ENCODE data around the gene TNFRSF1A.
"Not testable (repeated sequence)": the region's sequence is repeated elsewhere in the genome, so short reads cannot be mapped to it uniquely, and the experiment has no call there.

The TNFRSF1A gene

DNA sequence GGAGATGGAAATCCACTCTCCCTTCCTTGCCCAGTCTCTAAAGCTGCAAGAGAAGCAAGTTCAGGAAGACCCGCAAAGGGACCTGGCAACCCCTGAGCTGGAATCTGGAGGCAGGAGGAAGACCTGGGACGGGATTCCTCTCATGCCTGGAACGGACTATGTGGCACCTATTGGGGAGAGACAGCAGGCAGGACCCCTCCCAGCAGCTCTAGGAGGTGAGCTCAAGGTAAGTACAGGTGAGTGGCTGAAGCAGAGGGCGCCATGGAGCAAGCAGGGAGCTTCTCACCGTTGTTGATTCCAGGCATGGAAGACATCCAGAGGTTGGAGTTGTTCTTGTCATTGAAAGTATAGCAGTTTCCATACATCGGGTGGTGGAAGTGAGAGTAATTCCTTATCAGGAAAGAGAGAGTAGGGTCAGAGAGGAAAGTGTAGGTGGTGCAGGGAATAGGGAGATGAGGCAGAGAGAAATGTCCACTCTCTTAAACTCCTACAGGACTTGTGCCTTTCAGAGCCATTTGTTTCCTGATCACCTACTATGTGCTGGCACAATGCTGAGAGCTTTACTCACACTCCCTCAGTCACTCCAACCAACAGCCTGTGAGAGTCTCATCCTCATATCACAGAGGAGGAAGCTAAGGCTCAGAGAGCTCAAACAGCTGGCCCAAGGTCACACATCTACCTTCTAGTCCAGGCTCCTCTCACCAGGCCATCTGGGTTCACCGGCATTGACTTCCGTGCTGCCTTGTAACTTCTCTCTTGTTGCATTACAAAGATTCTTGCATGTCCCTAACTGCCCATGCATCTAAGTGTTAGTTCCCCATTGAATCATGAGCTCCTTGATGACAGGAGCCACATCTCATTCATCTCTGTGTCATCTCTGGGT, 13.9 kb upstream of the TNFRSF1A start:
- no peak for DNase-seq

DNA sequence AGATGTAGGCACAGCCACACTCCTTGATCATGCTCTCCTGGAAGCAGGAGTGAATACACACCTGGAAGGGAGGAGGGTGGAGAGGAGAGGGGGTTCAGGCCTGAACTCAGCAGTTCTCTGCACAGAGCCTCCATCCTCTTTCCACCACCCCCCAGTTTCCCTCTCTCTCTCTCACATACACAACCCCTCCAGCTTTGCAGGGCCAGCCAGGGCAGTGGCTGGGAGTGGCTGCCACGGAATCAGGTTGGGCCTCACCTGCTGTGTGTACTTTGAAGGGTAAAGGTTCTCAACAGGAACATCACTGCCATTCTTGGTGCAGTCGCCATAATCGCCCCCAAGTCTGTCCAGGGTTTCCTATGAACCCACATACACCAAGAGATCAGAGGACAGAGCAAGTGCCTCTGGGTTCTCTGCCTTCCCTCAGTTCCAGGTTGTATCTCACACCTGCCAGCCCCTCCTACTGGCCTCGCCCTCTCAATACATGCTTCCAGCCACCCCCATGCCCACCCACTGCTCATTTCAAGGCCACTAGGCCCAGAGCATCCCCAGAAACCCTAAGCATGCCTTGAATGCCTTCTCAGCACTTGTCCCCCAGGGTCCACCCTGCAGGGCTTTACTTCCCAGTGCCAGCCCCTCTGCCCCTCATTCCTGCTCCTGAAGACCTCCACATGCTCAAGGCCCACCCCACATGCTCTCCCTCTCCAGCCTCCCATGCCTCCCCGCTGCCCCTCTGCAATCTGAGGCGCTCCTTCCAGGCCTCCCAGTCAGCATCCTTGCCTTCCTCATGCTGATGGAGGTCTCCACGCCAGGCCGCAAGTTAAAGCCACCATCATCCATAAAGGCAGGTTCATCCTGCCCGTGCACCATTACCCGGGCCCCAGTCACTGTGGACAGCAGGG, 12.9 kb upstream of the TNFRSF1A start:
- no peak for DNase-seq

DNA sequence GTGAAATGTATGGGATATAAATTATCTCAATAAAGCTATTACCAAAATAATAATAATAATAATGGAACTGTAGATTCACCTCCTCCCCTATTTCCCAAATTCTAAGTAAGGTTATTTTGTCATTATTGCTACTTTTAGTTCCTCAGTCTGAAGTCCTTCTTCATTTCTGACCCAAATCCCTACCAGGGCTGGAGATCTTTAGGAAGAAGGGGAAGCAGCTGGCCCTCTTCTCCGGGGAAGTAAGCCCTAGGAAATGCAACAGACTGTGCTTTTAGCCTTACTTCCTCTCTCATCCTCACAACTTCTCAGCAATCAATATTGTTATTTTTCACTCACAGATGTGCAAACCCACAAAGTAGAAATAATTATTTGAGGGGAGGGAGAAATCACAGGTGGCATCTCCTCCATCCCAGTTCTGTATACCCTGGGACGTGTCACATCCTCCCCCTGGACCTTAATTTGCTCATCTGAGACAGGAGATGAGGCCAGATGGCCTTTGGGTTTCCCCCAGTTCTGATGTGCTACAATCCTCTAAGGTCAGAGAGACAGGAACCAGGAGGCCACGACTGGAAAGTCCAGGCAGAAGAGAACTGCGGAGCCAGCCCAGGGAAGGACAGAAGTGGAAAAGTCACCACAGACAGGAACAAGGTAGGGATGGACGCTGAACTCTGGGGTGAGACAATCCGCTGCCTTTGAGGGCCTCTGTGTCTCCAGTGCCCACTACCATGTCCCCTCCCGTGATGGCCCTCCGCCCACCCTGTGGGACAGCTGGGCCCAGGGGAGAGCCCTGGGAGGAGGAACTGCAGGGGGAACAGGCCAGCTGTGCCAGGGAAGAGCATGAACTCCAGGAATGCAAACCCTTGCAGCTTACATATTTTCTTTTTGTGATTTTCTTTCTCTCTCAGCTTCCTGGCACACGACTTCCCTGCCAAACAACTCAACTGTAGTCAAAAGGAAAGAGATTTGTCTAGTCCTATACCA, 10.6 kb upstream of the TNFRSF1A start:
- DNase-seq: no peak

DNA sequence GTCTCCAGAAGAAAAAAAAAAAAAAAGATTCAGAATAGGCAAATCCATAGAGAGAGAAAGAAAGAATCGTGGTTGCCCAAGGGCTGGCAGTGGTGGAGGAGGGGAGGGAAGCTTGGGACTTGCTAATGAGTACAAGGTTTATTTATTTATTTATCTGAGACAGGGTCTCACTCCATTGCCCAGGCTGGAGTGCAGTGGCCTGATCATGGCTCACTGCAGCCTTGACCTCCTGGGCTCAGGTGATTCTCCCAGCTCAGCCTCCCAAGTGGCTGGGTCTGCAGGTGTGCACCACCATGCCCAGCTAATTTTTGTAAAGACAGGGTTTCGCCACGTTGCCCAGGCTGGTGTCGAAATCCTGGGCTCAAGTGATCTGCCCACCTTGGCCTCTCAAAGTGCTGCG, 9.7 kb upstream of the TNFRSF1A start:
- DNase-seq: no peak

DNA sequence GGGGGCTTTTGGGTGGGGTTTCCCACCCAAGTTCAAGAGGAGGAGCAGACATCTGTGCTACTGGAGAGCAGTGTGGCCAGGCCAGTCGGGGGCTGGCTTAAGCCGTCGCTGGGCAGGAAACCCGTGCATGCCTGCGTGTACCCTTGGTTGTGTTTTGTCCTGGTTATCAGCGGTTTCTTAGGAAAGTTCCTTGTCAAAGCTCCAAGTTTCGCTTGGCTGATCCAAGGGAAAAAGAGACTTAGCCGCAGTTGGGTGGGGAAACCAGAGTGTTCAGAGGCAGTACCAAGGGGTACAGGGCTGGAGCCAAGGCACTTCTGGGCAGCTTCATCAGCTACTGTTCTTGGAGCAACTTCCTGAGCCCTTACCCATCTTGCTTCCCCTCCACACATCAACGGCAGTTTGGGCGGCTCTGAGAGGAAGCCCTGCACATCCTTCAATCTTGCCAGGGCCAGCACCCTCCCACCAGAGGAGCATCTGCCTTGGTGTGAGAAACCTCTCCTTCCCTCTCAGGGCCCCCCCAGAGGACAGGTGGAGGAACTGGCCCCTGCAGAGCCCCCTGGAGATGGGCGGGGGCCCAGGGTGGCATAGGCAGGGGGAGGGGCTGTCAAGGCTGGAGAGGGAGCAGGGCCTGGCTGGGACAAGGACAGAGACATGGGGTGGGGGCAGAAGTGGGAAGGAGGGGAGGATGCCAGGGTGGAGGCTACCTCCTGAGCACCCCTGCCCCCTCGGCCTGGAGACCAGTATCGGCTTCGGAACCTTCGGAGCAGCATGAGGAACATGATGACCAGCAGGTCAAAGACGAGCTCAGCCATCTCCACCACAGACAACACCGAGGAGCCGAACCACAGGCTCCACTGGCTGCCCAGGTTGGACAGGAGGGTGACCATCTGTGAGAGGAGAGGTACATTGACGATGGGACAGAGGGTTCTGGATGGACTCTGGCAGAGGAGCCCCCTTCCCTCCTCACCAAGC, 5.8 kb upstream of the TNFRSF1A start:
- DNase-seq: no peak

DNA sequence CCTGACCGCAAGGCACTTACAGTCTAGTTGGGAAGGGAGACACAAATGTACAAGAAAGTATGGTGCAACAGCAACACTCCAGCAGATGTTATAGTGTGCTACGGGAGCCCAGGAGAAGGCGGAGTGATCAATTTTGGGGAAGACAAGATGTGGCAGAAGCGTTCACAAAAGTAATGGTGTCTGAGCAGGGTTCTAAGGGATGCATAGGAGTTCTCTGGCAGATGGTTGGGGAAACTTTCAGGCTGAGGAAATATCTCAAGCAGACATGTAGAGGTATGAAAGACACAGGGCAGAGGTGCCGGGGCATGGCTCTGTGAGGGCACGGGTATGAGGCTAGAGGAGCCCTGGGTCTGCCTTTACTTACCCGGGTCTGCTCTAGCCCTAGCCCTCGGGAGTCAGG, 5.1 kb upstream of the TNFRSF1A start:
- DNase-seq: no peak

DNA sequence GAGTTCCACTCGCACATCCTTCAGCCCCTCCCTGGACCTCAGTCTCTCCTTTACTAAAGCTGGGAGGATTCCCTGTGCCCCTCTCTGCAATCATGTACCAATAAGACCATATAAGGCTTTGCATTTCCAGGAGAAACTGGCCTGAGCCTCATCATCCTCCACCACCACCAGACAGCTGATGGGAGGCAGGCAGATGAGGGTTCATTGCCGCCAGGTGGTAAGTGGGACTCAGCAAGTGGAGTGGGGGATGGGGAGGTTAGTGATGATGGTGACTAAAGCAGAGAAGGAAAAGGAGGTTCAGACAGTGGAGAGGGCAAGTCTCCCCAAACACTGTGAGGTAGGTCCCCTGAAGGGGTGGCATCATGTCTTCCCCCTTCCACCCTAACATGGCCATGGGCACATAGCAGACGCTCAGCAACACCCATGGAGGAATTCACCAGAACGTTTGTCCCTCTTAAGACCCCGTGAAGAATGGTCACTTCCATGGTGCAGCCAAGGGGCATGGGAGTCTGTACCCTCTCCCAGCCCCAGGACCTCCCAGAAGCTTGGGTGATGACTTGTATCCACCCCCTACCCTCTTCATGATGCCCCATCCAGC, 4.5 kb upstream of the TNFRSF1A start:
- DNase-seq: no peak

DNA sequence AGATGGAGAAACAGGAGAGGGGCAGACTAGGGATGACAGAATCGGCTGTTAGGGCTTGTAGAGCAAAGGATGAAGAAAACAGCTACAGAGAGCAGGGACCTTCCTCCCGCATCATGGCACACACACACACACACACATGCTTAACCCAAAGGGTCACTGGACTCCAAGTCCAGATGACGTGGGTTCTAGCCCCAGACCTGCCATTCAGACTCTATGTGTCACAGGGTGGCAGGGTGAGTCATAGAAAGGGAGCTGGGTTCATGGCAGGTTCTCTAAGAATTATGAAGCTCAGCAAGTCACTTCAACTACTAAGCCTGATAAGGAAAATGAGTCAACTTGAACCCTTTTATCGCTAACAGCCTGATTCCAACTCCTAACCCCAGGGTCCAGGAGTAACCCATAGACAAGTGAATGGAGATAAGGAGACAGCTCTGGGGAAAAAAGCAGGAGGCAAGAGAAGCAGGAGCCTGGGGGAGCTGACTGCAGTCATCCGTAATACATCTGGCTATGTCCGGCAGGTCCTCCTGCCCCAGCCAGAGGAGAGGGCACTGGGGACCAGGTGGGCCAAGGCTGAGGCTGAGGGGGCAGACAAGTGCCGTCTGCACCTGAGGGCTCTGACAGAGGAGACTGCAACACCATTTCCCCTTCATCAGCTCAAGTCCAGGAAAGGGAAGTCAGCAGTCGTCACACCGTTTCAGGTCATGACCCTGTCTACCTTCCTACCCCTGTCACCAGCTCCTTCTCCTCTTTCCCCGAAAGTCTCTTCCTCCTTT, 3.6 kb upstream of the TNFRSF1A start:
- no peak for DNase-seq

DNA sequence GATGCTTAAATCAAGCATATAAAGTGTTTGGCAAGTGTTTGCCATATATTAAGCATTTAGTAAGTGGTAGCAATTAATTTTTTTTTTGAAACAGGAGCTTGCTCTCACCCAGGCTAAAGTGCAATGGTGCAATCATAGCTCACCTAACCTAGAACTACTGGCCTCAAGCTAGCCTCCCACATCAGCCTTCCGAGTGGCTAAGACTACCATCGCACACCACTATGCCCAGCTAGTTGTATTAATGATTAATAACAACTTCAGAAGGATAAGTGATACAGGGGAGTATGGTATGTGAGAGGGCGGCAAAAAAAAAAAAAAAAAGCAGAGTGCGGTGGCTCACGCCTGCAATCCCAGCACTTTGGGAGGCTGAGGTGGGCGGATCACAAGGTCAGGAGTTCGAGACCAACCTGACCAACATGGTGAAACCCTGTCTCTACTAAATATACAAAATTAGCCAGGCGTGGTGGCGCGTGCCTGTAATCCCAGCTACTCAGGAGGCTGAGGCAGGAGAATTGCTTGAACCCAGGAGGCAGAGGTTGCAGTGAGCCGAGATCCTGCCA, 2.3 kb upstream of the TNFRSF1A start:
- DNase-seq: not testable (repeated sequence)

DNA sequence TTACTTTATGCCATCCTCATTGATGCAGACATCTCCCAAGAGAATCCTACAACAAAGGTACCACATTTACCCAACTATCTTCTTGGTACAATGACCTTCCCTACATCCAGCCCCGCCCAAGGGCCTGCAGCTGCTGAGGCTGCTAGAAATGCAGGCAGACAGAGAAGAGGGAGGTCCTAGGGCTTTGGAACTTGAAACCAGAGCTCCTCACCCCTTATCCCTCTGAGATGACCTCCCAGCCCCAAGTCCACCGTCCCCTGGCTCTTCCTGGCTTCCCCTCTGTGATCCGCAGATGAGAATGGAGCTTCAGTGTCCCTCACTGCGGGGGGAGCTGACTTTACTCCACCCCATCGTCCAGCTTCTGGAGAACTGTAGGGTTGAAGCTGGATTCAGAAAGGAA, 1.6 kb upstream of the TNFRSF1A start:
- no peak for DNase-seq

DNA sequence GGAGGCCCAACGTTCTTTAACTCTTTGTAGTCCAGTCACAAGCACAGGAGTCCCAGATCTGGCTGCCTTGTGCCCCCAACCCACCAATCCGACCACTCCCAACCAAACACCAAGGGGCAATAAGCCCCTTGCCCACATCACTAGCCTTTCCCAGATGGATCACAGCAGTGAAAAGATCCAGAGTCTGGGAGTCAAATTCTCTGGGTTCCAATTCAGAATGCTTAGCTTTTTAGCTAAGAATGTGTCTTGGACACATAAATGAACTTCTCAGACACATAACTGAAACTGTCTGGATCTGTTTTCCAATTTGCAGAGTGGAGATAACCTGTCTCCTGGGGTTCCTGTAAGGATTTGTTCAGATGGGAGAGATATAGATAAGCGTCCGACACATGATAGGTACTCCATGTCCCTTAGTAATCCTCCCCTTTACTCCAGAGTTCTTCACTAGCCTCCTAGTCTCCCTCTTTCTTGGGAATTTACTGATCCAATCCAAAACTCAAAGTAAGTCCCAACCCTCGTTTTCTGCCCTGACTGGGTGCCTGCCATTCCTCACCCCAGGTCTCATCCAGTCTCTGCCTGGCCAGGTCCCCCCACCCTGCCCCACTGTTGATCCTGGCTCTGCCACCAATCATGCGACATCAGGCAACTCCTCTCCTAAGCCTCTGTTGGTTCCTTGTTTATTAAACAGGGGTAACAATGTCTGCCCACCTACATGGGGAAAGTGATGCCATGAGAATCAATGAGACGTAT, 439 bp upstream of the TNFRSF1A start:
- no peak for DNase-seq

DNA sequence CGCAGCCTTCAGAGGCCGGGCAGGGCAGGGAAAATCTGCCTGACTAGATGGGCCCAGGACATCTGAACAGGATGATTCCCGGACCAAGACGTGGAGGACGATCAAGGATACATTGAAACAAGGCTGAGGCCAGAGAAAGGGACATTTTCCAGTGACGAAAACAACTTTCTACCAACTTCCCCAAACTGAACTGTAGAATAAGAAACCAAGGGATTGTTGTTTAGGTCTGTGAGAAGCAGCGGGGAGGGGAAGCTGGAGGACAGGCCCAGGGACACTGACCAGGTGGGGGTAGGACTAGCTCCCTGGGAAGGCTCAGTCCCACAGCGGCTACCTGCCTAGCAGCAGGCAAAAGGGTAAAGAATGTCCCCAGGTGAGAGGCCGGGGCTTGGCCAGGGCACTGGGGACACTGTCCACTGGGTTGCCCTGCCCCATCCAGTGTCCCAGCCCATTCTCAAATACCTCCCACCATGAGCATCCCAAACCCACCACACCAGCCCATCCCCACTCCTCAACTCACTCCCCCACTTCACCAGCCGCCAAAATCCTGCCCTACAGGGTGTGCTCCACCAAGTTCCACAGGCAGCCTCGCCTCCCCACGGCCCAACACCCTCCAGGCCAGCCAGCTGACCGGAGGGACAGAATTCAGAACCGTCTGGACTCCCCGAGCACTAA, 995 bp downstream of the TNFRSF1A start:
- DNase-seq: no peak

DNA sequence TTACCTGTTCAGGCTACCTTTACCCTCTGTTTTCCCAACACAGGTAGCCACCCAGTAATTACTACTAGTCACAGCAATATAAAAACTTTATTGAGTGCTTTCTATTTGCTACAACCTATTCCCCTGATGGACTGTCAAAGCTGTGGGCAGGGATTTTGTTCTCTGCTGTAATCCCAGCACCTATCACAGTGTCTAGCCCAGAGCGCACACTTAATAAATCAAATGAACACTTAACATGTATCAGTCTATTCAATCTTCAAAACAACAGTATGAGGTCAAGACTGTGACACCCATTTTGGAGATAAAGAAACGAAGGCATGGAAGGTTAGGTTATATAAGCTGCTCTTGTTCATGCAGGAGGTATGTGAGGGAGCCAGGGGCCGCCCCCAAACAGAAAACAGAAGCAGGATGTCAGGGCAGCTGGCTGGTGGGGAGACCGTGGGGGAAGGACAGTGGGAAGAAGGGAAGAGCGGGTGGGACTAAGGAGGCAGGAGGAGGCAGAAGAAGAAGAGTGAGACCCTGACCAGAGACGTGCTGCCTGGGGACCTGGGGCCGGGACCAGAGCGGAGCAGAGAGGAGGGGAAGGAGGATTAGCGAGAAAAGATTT, 1.7 kb downstream of the TNFRSF1A start:
- no peak for DNase-seq

DNA sequence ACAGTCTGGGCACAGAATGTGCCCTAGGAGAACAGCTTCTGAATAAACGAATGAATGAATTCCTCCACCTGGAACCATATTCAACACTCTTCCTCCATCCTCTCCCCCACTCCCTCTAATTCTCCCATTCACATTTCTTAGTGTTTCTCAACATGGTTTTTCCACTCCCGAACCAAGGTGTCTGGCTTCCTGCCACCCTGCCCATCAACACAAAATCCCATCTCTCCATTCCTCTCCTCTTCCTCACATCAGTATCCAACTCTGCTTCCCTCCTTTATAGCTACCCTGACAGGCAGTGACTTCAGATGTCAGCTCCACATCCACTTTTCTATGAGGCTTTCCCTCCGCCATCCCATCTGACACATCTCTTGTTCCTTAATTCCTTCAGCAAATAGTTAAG, 2.9 kb downstream of the TNFRSF1A start:
- no peak for DNase-seq

DNA sequence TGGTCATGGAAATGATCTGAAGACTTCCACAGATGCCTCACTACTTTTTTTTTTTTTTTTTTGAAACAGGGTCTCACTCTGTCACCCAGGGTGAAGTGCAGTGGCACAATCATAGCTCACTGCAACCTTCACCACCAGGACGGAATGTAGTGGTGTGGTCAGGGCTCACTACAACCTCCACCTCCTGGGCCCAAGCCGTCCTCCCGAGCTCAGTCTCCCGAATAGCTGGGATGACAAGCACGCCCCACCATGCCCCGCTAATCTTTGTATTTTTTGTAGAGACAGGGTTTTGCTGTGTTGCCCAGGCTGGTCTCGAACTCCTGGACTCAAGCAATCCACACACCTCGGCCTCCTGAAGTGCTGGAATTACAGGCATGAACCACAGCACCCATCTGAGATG, 3.3 kb downstream of the TNFRSF1A start:
- not testable (repeated sequence) for DNase-seq

DNA sequence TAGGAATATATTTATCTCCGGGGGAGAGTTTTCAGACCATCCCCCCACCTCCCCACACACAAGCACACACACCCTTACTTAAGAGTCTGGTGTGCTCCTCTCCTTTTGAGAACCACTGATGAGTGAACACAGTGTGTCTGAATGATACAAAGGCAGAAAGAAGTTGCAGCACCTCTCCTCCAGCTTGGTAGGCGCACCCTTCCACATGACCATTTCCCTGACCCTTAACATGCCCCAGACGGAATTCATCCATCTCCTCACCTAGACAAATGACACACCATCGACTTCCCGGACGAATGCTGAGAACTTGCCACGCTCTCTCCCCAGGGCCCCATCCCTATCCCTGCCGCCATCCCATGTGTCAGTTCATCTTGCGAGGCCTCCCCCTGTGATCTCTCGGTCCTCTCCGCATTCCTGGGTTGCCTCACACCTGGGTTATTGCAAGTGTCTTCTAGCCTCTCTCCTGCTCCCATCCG, 3.9 kb downstream of the TNFRSF1A start:
- no peak for DNase-seq

DNA sequence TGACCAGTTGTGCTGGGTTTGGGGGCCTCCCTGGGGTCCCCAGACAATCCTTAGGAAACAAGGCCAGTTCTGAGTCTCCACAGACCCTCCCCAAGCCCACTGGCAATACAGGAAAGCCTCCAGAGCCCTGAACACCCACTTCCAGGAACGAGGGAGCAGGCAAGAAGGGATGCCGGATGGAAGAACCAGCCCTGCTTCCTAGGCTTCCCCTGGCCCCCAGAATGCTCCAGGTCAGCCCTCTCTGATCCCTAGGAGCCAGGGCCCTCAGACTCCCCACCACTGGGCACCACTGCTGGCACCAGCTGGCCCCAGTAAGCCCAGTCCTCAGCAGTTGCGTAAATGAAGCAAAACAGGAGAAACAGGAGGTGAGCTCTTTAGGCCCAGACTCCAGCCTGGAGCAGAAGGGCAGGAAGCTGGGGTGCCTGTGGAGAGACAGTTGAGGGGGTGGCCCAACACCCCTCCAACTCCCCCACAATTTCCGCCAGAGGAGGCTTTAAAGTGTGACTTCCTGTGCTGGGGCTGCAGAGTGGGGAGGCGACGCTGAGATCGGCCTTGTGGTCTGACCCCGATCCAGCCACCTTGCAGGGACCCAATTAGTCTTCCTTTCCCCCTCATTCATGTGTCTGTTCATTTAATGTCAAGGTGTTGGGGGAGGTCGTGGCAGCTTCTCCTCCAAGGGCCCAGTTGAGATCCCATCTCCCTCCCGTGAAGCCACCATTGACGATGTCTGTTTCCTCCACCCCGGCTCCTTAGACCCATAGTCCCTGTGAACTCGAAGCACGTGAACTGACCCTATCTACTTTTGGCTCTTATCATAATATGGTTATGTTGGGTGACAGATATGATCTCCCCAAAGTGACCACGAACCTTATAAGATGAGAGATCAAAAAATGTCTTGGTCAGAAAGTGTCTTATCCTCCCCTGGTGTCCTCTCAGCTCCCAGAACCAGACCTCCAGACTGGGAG, 4.7 kb downstream of the TNFRSF1A start:
- no peak for DNase-seq
